Spleen (tissue), 11 donors: ENCODE data around the gene ELAVL4. TPM values are rescaled to one million over a fixed set of nuclear protein-coding genes. Genes with fewer than 3 reads are reported as not detected.
A peak's percentile ranks its signal among the peaks of the same experiment; 100 is the strongest.

Experiments used
- DNase-seq: peaks from one replicate; pipeline ENCODE4 v3.0.0-alpha.2; 2020
- H3K27ac ChIP-seq, 8 donors: fragments of 200-600 bp; sonication (generic) in 7 of 8; 1 replicate in 4 of 8; 2 replicates in 4 of 8; pipeline versions ENCODE4 v1.5.0 to v1.8.0; 2016 to 2021; ENCODE audit warnings: inconsistent platforms in 4 of 8, mild to moderate bottlenecking in 4 of 8, moderate library complexity in 1 of 8
- H3K27me3 ChIP-seq, 7 donors: fragments of 200-600 bp; sonication (generic) in 6 of 7; replicated peaks in 1 of 7; 1 replicate in 4 of 7; 2 replicates in 3 of 7; pipeline versions ENCODE4 v1.5.0 to v1.8.0; 2016 to 2021; ENCODE audit warnings: inconsistent platforms in 3 of 7, mild to moderate bottlenecking in 1 of 7
- H3K36me3 ChIP-seq, 6 donors: fragments of 200-600 bp; sonication (generic) in 5 of 6; 1 replicate in 4 of 6; 2 replicates in 2 of 6; pipeline versions ENCODE4 v1.5.0 to v1.8.0; 2016 to 2021; ENCODE audit warnings: inconsistent platforms in 2 of 6
- H3K4me1 ChIP-seq, 6 donors: fragments of 200-600 bp; sonication (generic) in 5 of 6; 1 replicate in 3 of 6; 2 replicates in 3 of 6; pipeline versions ENCODE4 v1.5.0 to v1.8.0; 2016 to 2021; ENCODE audit warnings: inconsistent platforms in 3 of 6
- H3K4me3 ChIP-seq, 8 donors: fragments of 200-600 bp; sonication (generic) in 7 of 8; 1 replicate in 4 of 8; 2 replicates in 4 of 8; pipeline versions ENCODE4 v1.5.0 to v1.8.0; 2016 to 2021; ENCODE audit warnings: inconsistent platforms in 4 of 8, mild to moderate bottlenecking in 4 of 8, moderate library complexity in 2 of 8
- H3K9me3 ChIP-seq, 8 donors: fragments of 200-600 bp; sonication (generic) in 7 of 8; 1 replicate in 4 of 8; 2 replicates in 4 of 8; pipeline versions ENCODE4 v1.5.0 to v1.8.0; 2016 to 2021; ENCODE audit warnings: inconsistent platforms in 4 of 8
- POLR2A ChIP-seq, 3 donors: fragments of 450-650 bp; IDR thresholded peaks; one replicate each; pipeline ENCODE4 v1.5.1; 2017; ENCODE audit warnings: antibody characterized with exemption in 3 of 3, mild to moderate bottlenecking in 1 of 3
- POLR2AphosphoS5 ChIP-seq, 3 donors: sonication (generic); formaldehyde crosslinking; IDR thresholded peaks; one replicate each; pipeline ENCODE4 v1.5.1; 2017; ENCODE audit warnings: antibody characterized with exemption in 3 of 3
- WGBS, 5 donors: extraction: QIAGEN DNeasy Blood & Tissue Kit in 3 of 5; methylation state at CpG; one replicate each; pipeline versions ENCODE4 v1.1.5 to v1.1.7; 2013 to 2018; 5-methylcytosine and 5-hydroxymethylcytosine counted together
- intact Hi-C: fragments of 100-400 bp; cut with DNase I; formaldehyde crosslinking; loops from one replicate; pipeline ENCODE4 v1.15.0; 2023; ENCODE audit warnings: low total_unique reads
- polyA plus RNA-seq, 3 donors: library from polyadenylated mRNA; stranded (reverse); fragments of 200-250 nt; gene quantifications; one replicate each; pipeline ENCODE4 v1.2.1, GENCODE V29; 2013
- total RNA-seq, 7 donors: library from RNA; depleted of rRNA in 3 of 7; stranded (reverse); fragments of >200 nt in 3 of 7; fragmentation: NEBNext Ultra II Directional in 4 of 7; extraction: Animal tissue kit (Norgen Biotek cat#: 25700) in 4 of 7; gene quantifications; one replicate each; pipeline versions ENCODE4 v1.1.0 to v1.2.1, GENCODE V29; 2016 to 2021
- TF ChIP-seq, protein P1 (sequence below), 11 experiments: fragments of 200-600 bp in 7 of 11; fragments of 450-650 bp in 4 of 11; sonication (generic) in 4 of 11; IDR thresholded peaks in 8 of 11; conservative IDR thresholded peaks in 3 of 11; 1 replicate in 7 of 11; 2 replicates in 4 of 11; pipeline versions ENCODE4 v1.4.0 to v1.8.0; 2016 to 2021; ENCODE audit warnings: antibody characterized with exemption in 11 of 11, inconsistent platforms in 4 of 11, mild to moderate bottlenecking in 1 of 11
- donor health status: healthy with polysubstance abuse.
- donor health status: DM: no; HTN: no; CAD: no; lungs with moderate emphysema.
- donor health status: DM: no; HTN: no; CAD: no.
- donor health status: Bipolar disorder and iron deficiency.
- donor health status: healthy.
- donor health status: DM: no; HTN: no; CAD: no.
- donor health status: DM: yes; HTN: yes; CAD: no.

The ELAVL4 gene
- total and polyA plus RNA-seq, 10 donors, result 0.07 to 1.0 (median 0.47) TPM; not detected in 6

DNA sequence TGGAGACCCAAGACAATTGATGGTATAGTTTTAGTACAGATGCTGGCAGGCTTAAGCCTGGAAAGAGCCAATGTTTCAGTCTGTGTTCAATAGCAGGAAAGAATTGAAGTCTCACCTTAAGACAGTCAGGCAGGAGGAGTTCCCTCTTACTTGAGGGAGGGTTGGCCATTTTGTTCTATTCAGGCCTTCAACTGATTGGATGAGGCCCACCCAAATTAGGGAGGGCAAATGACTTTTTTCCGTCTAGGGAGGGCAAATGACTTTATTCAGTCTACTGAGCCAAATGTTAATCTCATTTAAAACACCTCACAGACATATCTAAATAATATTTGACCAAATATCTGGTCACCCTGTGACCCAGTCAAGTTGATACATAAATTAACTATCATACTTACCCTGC, 31.4 kb upstream of the ELAVL4 start:
- no peaks in the 10 kb centered on the region for H3K27me3 ChIP-seq
- H3K9me3 ChIP-seq, result no peaks in the 10 kb centered on the region
- H3K36me3 ChIP-seq, result no peaks in the 10 kb centered on the region
- no peak overlapping the region for H3K4me3 ChIP-seq
- no peaks in the 10 kb centered on the region for H3K4me1 ChIP-seq
- no peak overlapping the region for H3K27ac ChIP-seq
- intact Hi-C loops, result no loop called here
- no peak for DNase-seq
- TF ChIP-seq, protein P1, sequence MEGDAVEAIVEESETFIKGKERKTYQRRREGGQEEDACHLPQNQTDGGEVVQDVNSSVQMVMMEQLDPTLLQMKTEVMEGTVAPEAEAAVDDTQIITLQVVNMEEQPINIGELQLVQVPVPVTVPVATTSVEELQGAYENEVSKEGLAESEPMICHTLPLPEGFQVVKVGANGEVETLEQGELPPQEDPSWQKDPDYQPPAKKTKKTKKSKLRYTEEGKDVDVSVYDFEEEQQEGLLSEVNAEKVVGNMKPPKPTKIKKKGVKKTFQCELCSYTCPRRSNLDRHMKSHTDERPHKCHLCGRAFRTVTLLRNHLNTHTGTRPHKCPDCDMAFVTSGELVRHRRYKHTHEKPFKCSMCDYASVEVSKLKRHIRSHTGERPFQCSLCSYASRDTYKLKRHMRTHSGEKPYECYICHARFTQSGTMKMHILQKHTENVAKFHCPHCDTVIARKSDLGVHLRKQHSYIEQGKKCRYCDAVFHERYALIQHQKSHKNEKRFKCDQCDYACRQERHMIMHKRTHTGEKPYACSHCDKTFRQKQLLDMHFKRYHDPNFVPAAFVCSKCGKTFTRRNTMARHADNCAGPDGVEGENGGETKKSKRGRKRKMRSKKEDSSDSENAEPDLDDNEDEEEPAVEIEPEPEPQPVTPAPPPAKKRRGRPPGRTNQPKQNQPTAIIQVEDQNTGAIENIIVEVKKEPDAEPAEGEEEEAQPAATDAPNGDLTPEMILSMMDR (IDR thresholded peaks at IDR 0.05 in 8 of 11, conservative IDR thresholded peaks at IDR 0.05 in 3 of 11), result no peak
- TF ChIP-seq POLR2A (IDR thresholded peaks at IDR 0.05), result no peak
- WGBS, 5 donors, result 74 to 93% (median 81%) methylated on average over 1 of the region's 1 CpG

DNA sequence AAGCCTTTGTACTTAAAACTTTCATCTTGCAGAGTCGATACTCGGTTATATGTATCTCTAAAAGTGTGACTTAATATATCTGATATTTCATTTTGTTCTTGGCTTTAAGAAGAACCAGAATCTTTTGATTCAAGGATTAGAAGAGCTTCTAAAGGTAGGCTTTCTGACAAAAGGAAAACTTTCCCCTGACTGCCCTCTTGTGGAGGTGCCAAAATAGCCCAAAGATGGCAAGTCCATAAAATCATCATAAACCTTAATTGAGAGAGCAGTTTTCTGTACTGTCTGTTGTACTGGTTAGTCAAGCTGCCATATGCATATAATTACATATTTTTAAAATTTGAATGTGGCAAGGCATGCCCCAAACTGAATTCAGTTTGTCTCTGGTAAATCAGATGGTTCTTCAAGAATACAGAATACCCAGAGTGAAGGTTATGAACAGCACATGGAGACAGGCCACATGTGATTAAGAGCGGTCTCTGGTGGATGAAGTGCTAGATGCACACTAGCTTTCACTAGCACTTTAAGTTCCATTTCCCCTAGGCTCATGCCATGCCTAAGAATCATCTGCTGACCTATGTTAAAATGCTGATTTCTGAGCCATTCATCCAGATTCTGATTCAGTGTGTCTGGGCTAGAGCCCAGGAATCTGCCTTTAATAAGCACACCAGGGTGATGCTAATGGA, 27.7 kb upstream of the ELAVL4 start:
- H3K4me1 ChIP-seq, result no peaks in the 10 kb centered on the region
- intact Hi-C loops, result no loop called here
- no peak for DNase-seq
- H3K27ac ChIP-seq, result no peak overlapping the region
- 72 to 81% (median 76%) methylated on average over 3 of the region's 3 CpGs for WGBS, 5 donors
- no peaks in the 10 kb centered on the region for H3K36me3 ChIP-seq
- no peaks in the 10 kb centered on the region for H3K9me3 ChIP-seq
- TF ChIP-seq, protein P1 (IDR thresholded peaks at IDR 0.05 in 8 of 11, conservative IDR thresholded peaks at IDR 0.05 in 3 of 11), result peak in 5 of 11 experiments; percentile 13 to 38 (median 25)
- TF ChIP-seq POLR2AphosphoS5 (IDR thresholded peaks at IDR 0.05) (no peak), POLR2A (IDR thresholded peaks at IDR 0.05) (no peak)
- no peak overlapping the region for H3K4me3 ChIP-seq
- H3K27me3 ChIP-seq, result no peaks in the 10 kb centered on the region

DNA sequence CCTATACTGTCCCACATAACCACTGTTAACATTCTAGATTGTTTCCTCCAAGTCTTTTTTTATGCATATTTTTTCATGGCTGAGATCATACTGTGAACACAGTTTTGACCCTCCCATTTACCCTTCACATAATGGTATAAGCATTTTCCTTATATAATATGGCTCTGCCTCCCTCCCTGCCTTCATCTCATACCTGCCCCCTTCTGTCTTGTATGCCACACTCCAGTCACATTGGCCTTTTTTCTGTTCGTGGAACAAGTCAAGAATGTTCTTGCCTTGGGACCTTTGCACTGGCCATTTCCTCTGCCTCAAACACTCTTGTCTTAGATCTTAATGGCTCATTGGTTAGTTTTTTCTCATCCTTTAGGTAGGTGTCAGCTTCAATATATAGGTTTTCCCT, 24.3 kb upstream of the ELAVL4 start:
- DNase-seq, result no peak
- H3K36me3 ChIP-seq, result no peaks in the 10 kb centered on the region
- H3K27ac ChIP-seq, result no peak overlapping the region
- intact Hi-C loops, result no loop called here
- no peaks in the 10 kb centered on the region for H3K4me1 ChIP-seq
- TF ChIP-seq POLR2AphosphoS5 (IDR thresholded peaks at IDR 0.05) (no peak), POLR2A (IDR thresholded peaks at IDR 0.05) (no peak)
- TF ChIP-seq, protein P1 (IDR thresholded peaks at IDR 0.05 in 8 of 11, conservative IDR thresholded peaks at IDR 0.05 in 3 of 11), result no peak
- WGBS, 5 donors, result 62 to 73% (median 66%) methylated on average over 1 of the region's 1 CpG
- H3K27me3 ChIP-seq, result peaks cover 0 to 3% (median 0%) of the 10 kb centered on the region in 7 donors
- no peaks in the 10 kb centered on the region for H3K9me3 ChIP-seq
- H3K4me3 ChIP-seq, result no peak overlapping the region

DNA sequence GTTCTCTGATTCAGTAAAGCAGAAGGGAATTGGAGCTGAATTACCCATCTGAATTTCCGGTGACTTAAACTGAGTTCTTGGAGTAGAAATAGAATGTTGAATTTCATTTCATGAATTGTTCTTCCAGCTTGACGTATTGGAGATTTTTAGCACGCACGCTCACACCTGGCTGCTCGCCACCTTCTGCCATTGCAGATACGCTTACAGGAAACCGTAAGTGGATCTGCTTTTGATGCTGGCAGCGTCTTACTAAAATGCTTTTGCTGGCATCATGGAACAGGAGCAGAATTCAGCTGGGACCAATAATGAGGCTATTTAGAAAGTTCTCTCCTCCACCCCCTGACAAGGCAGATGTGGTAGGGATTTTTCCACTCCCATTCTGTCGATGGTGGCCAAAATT, 17.7 kb upstream of the ELAVL4 start:
- DNase-seq, result no peak
- no peaks in the 10 kb centered on the region for H3K9me3 ChIP-seq
- no peaks in the 10 kb centered on the region for H3K4me1 ChIP-seq
- no peak for TF ChIP-seq POLR2A (IDR thresholded peaks at IDR 0.05)
- H3K4me3 ChIP-seq, result no peak overlapping the region
- peaks cover 0 to 6% (median 0%) of the 10 kb centered on the region in 7 donors for H3K27me3 ChIP-seq
- H3K36me3 ChIP-seq, result no peaks in the 10 kb centered on the region
- WGBS, 5 donors, result 84 to 94% (median 88%) methylated on average over 9 of the region's 9 CpGs
- no peak overlapping the region for H3K27ac ChIP-seq
- intact Hi-C loops, result no loop called here
